Measurements from ENCODE around the gene ZNF823. TPM values are rescaled to one million over a fixed set of nuclear protein-coding genes. Genes with fewer than 3 reads are reported as not detected.
"Not testable (repeated sequence)": the region's sequence is repeated elsewhere in the genome, so short reads cannot be mapped to it uniquely, and the experiment has no call there.

The ZNF823 gene
- 19.8 TPM for total RNA-seq

DNA sequence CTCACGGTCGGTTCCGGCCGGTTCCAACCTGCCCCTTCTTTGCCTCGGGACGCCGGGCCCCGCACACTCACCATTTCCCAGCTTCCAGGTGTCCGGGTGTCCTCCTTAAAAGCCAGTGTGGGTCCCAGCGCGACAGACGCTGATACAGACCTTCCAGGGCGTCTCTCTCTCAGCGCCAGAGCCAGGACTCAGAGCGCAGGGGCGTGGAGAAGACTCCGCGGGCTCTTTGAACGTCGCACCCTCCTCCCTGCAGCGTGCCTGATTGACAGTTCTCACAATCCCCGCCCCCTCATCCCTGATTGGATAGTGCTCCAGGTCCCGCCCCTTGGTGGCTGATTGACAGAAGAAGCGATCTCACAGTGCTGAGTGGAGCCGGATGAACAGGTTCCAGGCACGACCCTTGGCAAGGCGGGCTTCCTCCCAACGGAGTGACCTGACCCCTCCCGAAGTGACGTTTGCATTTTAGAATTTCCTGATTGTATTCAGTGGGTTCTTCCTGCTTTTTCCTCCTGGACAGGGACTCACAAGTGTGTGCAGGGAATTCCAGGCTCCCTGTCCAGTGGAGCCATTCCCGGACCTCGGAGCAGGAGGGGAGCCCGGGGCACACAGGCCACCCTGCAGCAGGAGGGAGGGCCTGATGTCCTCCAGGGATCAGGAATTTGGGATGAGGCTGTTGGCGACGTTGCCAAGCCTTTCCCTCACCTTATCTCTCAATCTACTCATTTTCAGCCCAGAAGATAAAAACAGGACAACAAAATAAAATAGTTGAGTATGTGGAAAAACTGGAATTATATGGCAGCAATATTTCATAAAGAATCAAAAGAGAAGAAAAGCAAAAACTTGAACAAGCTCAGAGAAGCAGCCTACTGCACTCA, at the start of gene ZNF823:
ZNF823 (minus strand) TSS at position 201 of the 875 bp plus-strand sequence; CDS start at position 74, 127 bp downstream.
- Histone ChIP-seq H3K27me3 (ENCODE audit: control insufficient read depth in 3 of 3, insufficient read depth in 3 of 3, low read length in 3 of 3) (no peaks in the 10 kb centered on the region), H3K27ac (ENCODE audit: low read depth, low read length) (peak within 1 kb of the TSS; percentile 77), H3K9me3 (ENCODE audit: control insufficient read depth in 3 of 3, low read length in 3 of 3) (no peaks in the 10 kb centered on the region), H3K36me3 (ENCODE audit: control insufficient read depth in 3 of 3, insufficient read depth in 3 of 3, low read length in 3 of 3) (no peaks in the 10 kb centered on the region), H3K9ac (ENCODE audit: low read depth in 1 of 3, low read length in 3 of 3) (peak within 1 kb of the TSS; percentile 81 to 91 (median 86)), H3K4me1 (ENCODE audit: control insufficient read depth in 3 of 3, insufficient read depth in 3 of 3, low read length in 3 of 3) (peaks cover 12 to 18% (median 14%) of the 10 kb centered on the region in 3 donors), H3K4me3 (ENCODE audit: low read length in 3 of 3) (peak within 1 kb of the TSS; percentile 87 to 89 (median 89))

DNA sequence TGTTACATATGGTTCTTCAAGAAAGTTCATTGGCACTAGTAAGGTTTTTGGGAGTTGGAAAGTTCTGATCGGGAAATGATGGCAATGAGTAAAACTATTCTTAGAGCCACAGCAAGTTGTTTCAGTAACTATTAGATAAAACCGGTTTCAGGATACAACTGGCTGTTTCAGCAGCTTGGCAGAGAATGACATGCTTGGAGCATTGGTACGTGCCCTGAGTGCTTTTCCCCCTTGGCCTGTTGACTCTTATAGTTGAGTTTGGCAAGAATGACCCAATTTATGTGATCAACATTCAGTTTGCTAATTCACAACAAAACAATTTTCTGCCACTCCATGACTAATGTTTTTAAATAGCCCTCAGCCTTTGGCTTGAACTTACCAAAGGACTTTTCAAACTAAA, 48.8 kb upstream of the ZNF823 start:
- no peak overlapping the region for H3K4me3 ChIP-seq (ENCODE audit: low read length in 3 of 3)
- no peaks in the 10 kb centered on the region for H3K27me3 ChIP-seq (ENCODE audit: control insufficient read depth in 3 of 3, insufficient read depth in 3 of 3, low read length in 3 of 3)
- H3K9ac ChIP-seq (ENCODE audit: low read depth in 1 of 3, low read length in 3 of 3), result no peak overlapping the region
- peaks cover 8 to 20% (median 12%) of the 10 kb centered on the region in 3 donors for H3K9me3 ChIP-seq (ENCODE audit: control insufficient read depth in 3 of 3, low read length in 3 of 3)
- no peak overlapping the region for H3K27ac ChIP-seq (ENCODE audit: low read depth, low read length)
- no peaks in the 10 kb centered on the region for H3K4me1 ChIP-seq (ENCODE audit: control insufficient read depth in 3 of 3, insufficient read depth in 3 of 3, low read length in 3 of 3)
- H3K36me3 ChIP-seq (ENCODE audit: control insufficient read depth in 3 of 3, insufficient read depth in 3 of 3, low read length in 3 of 3), result peaks cover 0 to 7% (median 3%) of the 10 kb centered on the region in 3 donors

DNA sequence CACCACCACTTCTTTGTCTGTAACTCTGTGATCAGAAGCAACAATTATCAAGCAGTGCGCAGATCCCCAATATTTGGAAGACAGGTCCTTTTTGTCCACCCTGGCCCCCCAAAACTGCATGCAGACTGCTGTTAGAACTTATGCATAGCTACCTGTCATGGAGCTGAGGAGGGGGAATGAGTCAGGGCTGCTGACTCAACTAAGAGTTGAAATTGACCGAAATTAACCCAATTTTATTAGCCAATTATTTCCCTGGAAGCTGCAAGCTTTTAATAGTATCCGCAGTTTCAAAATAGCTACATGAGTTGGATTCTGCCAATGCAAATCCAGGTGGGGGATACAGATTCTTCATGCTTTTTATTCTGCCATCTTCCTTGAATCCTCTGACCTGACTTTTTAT, 45.6 kb upstream of the ZNF823 start:
- H3K27ac ChIP-seq (ENCODE audit: low read depth, low read length), result no peak overlapping the region
- H3K4me1 ChIP-seq (ENCODE audit: control insufficient read depth in 3 of 3, insufficient read depth in 3 of 3, low read length in 3 of 3), result no peaks in the 10 kb centered on the region
- no peaks in the 10 kb centered on the region for H3K27me3 ChIP-seq (ENCODE audit: control insufficient read depth in 3 of 3, insufficient read depth in 3 of 3, low read length in 3 of 3)
- H3K4me3 ChIP-seq (ENCODE audit: low read length in 3 of 3), result no peak overlapping the region
- peaks cover 28 to 44% (median 31%) of the 10 kb centered on the region in 3 donors for H3K9me3 ChIP-seq (ENCODE audit: control insufficient read depth in 3 of 3, low read length in 3 of 3)
- no peak overlapping the region for H3K9ac ChIP-seq (ENCODE audit: low read depth in 1 of 3, low read length in 3 of 3)
- peaks cover 21 to 34% (median 28%) of the 10 kb centered on the region in 3 donors for H3K36me3 ChIP-seq (ENCODE audit: control insufficient read depth in 3 of 3, insufficient read depth in 3 of 3, low read length in 3 of 3)

DNA sequence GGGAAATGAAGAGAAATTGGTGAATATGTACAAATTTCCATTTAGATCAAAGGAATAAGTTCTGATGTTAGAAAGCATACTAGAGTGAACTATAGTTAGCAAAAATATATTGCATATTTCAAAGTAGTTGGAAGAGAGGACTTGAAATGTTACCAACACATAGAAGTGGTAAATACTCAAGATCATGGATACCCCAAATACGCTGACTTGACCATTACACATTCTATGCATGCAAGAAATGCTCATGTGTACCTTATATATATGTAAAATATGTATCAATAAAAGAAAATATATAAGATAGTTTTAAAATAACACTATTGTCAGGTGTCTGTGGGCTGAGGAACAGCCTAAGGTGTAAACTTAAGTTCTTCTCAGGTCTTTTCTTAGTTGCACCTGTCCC, 45.0 kb upstream of the ZNF823 start:
- no peak overlapping the region for H3K4me3 ChIP-seq (ENCODE audit: low read length in 3 of 3)
- no peak overlapping the region for H3K27ac ChIP-seq (ENCODE audit: low read depth, low read length)
- H3K9ac ChIP-seq (ENCODE audit: low read depth in 1 of 3, low read length in 3 of 3), result no peak overlapping the region
- peaks cover 28 to 46% (median 34%) of the 10 kb centered on the region in 3 donors for H3K9me3 ChIP-seq (ENCODE audit: control insufficient read depth in 3 of 3, low read length in 3 of 3)
- no peaks in the 10 kb centered on the region for H3K27me3 ChIP-seq (ENCODE audit: control insufficient read depth in 3 of 3, insufficient read depth in 3 of 3, low read length in 3 of 3)
- H3K4me1 ChIP-seq (ENCODE audit: control insufficient read depth in 3 of 3, insufficient read depth in 3 of 3, low read length in 3 of 3), result no peaks in the 10 kb centered on the region
- H3K36me3 ChIP-seq (ENCODE audit: control insufficient read depth in 3 of 3, insufficient read depth in 3 of 3, low read length in 3 of 3), result peaks cover 24 to 39% (median 32%) of the 10 kb centered on the region in 3 donors

DNA sequence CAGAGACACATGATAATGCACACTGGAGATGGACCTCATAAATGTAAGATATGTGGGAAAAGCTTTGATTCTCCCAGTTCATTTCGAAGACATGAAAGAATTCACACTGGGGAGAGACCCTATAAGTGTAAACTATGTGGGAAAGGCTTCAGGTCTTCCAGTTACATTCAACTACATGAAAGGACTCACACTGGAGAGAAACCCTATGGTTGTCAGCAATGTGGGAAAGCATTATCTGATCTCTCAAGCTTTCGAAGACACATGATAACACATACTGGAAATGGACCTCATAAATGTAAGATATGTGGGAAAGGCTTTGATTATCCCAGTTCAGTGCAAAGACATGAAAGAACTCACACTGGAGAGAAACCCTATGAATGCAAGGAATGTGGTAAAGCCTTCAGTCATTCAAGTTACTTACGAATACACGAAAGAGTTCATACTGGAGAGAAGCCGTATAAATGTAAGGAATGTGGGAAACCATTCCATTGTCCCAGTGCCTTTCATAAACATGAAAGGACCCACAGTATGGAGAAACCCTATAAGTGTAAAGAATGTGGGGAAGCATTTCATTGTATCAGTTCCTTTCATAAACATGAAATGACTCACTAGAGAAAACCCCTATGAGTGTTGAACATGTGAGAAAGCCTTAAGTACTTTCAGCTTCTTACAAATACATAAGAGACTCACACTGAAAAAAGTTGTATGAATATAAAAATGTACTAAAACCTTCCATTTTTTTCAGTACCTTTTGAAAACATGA, 42.7 kb upstream of the ZNF823 start:
- H3K27me3 ChIP-seq (ENCODE audit: control insufficient read depth in 3 of 3, insufficient read depth in 3 of 3, low read length in 3 of 3), result no peaks in the 10 kb centered on the region
- peaks cover 29 to 53% (median 49%) of the 10 kb centered on the region in 3 donors for H3K36me3 ChIP-seq (ENCODE audit: control insufficient read depth in 3 of 3, insufficient read depth in 3 of 3, low read length in 3 of 3)
- no peak overlapping the region for H3K9ac ChIP-seq (ENCODE audit: low read depth in 1 of 3, low read length in 3 of 3)
- H3K4me3 ChIP-seq (ENCODE audit: low read length in 3 of 3), result peak overlapping the region in 2 of 3 donors; percentile 30 to 62
- H3K4me1 ChIP-seq (ENCODE audit: control insufficient read depth in 3 of 3, insufficient read depth in 3 of 3, low read length in 3 of 3), result no peaks in the 10 kb centered on the region
- H3K9me3 ChIP-seq (ENCODE audit: control insufficient read depth in 3 of 3, low read length in 3 of 3), result peaks cover 31 to 53% (median 35%) of the 10 kb centered on the region in 3 donors
- no peak overlapping the region for H3K27ac ChIP-seq (ENCODE audit: low read depth, low read length)

DNA sequence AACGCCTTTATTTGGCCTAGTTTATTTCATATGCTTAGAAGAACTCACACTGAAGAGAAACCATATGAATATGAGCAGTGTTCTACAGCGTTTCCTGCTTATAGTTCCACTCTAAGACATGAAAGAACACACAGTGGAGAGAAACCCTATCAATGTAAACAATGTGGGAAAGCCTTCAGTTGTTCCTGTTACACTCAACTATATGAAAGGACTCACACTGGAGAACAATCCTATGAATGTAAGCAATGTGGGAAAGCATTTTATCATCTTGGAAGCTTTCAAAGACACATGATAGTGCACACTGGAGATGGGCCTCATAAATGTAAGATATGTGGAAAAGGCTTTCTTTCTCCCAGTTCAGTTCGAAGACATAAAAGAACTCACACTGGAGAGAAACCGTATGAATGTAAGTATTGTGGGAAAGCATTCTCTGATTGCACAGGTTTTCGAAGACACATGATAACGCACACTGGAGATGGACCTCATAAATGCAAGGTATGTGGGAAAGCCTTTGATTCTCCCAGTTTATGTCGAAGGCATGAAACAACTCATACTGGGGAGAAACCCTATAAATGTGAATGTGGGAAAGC, 41.8 kb upstream of the ZNF823 start:
- peak overlapping the region in 1 of 3 donors; percentile 62 for H3K4me3 ChIP-seq (ENCODE audit: low read length in 3 of 3)
- no peaks in the 10 kb centered on the region for H3K4me1 ChIP-seq (ENCODE audit: control insufficient read depth in 3 of 3, insufficient read depth in 3 of 3, low read length in 3 of 3)
- H3K27me3 ChIP-seq (ENCODE audit: control insufficient read depth in 3 of 3, insufficient read depth in 3 of 3, low read length in 3 of 3), result no peaks in the 10 kb centered on the region
- H3K27ac ChIP-seq (ENCODE audit: low read depth, low read length), result no peak overlapping the region
- H3K36me3 ChIP-seq (ENCODE audit: control insufficient read depth in 3 of 3, insufficient read depth in 3 of 3, low read length in 3 of 3), result peaks cover 29 to 53% (median 51%) of the 10 kb centered on the region in 3 donors
- H3K9ac ChIP-seq (ENCODE audit: low read depth in 1 of 3, low read length in 3 of 3), result no peak overlapping the region
- H3K9me3 ChIP-seq (ENCODE audit: control insufficient read depth in 3 of 3, low read length in 3 of 3), result peaks cover 31 to 51% (median 34%) of the 10 kb centered on the region in 3 donors

DNA sequence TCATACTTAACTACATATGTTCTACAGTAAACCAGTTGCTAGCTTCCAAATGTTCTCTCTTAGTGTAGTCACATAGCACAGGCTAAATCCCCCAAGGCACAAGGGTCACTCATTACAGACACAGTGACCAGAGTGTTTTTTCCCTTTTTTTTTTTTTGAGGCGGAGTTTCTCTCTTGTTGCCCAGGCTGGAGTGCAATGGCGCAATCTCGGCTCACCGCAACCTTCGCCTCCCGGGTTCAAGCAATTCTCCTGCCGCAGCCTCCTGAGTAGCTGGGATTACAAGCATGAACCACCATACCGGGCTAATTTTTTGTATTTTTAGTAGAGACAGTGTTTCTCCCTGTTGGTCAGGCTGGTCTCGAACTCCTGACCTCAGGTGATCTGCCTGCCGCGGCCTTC, 37.9 kb upstream of the ZNF823 start:
- not testable (repeated sequence) for H3K4me1 ChIP-seq (ENCODE audit: control insufficient read depth in 3 of 3, insufficient read depth in 3 of 3, low read length in 3 of 3); H3K27me3 ChIP-seq (ENCODE audit: control insufficient read depth in 3 of 3, insufficient read depth in 3 of 3, low read length in 3 of 3); H3K4me3 ChIP-seq (ENCODE audit: low read length in 3 of 3); H3K9ac ChIP-seq (ENCODE audit: low read depth in 1 of 3, low read length in 3 of 3); H3K27ac ChIP-seq (ENCODE audit: low read depth, low read length)
- Histone ChIP-seq H3K36me3 (ENCODE audit: control insufficient read depth in 3 of 3, insufficient read depth in 3 of 3, low read length in 3 of 3) (peaks cover 28 to 43% (median 40%) of the 10 kb centered on the region in 3 donors), H3K9me3 (ENCODE audit: control insufficient read depth in 3 of 3, low read length in 3 of 3) (peaks cover 20 to 36% (median 25%) of the 10 kb centered on the region in 3 donors)

DNA sequence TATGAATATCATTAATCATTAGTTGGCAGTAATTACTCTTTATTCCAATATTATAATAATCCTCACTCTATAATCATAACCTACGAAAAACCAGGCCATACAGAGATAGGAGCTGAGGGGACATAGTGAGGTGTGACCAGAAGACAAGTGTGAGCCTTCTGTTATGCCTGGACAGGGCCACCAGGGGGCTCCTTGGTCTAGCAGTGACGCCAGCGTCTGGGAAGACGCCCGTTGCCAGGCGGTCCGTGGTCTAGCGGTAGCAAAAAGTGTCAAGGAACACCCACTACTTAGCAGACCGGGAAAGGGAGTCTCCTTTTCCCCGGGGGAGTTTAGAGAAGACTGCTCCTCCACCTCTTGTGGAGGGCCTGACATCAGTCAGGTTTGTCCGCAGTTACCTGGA, 32.8 kb upstream of the ZNF823 start:
- H3K27me3 ChIP-seq (ENCODE audit: control insufficient read depth in 3 of 3, insufficient read depth in 3 of 3, low read length in 3 of 3); H3K4me3 ChIP-seq (ENCODE audit: low read length in 3 of 3); H3K36me3 ChIP-seq (ENCODE audit: control insufficient read depth in 3 of 3, insufficient read depth in 3 of 3, low read length in 3 of 3); H3K9ac ChIP-seq (ENCODE audit: low read depth in 1 of 3, low read length in 3 of 3); H3K9me3 ChIP-seq (ENCODE audit: control insufficient read depth in 3 of 3, low read length in 3 of 3); H3K27ac ChIP-seq (ENCODE audit: low read depth, low read length): not testable (repeated sequence)
- H3K4me1 ChIP-seq (ENCODE audit: control insufficient read depth in 3 of 3, insufficient read depth in 3 of 3, low read length in 3 of 3), result peaks cover 10 to 17% (median 10%) of the 10 kb centered on the region in 3 donors

DNA sequence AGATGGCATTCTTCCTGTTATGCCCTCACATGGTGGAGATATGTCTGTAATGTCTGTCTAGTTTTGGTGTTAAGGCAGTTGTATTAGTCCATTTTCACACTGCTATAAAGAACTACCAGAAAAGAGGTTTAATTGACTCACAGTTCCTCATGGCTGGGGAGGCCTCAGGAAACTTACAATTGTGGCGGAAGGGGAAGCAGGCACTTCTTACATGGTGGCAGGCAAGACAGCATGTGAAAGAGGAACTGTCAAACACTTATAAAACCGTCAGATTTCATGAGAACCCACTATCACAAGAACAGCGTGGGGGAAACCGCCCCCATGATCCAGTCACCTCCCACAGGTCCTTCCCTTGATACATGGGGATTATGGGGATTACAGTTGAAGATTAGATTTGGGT, 31.2 kb upstream of the ZNF823 start:
- H3K9ac ChIP-seq (ENCODE audit: low read depth in 1 of 3, low read length in 3 of 3), result no peak overlapping the region
- peaks cover 0 to 3% (median 0%) of the 10 kb centered on the region in 3 donors for H3K36me3 ChIP-seq (ENCODE audit: control insufficient read depth in 3 of 3, insufficient read depth in 3 of 3, low read length in 3 of 3)
- no peak overlapping the region for H3K4me3 ChIP-seq (ENCODE audit: low read length in 3 of 3)
- no peaks in the 10 kb centered on the region for H3K27me3 ChIP-seq (ENCODE audit: control insufficient read depth in 3 of 3, insufficient read depth in 3 of 3, low read length in 3 of 3)
- H3K4me1 ChIP-seq (ENCODE audit: control insufficient read depth in 3 of 3, insufficient read depth in 3 of 3, low read length in 3 of 3), result peaks cover 12 to 20% (median 12%) of the 10 kb centered on the region in 3 donors
- no peak overlapping the region for H3K27ac ChIP-seq (ENCODE audit: low read depth, low read length)
- peaks cover 0 to 8% (median 0%) of the 10 kb centered on the region in 3 donors for H3K9me3 ChIP-seq (ENCODE audit: control insufficient read depth in 3 of 3, low read length in 3 of 3)

Measured in skeletal muscle tissue (tissue), 4 donors.